GM23338 (cell line): ENCODE measurements around the gene COL25A1. TPM values are rescaled to one million over a fixed set of nuclear protein-coding genes. Genes with fewer than 3 reads are reported as not detected.

ENCODE experiments used
- ATAC-seq: fragments of 200-7000 bp; cut with Tn5 transposase; 3 replicates; pipeline ENCODE4 v1.9.1; 2020
- DNase-seq: peaks from one replicate; pipeline ENCODE4 v3.0.0-alpha.2; 2015; ENCODE audit warnings: low spot score
- H2AFZ ChIP-seq: fragments of 200-600 bp; sonication (generic); 2 replicates; pipeline ENCODE4 v1.8.0; 2016; ENCODE audit warnings: antibody characterized with exemption, mild to moderate bottlenecking, moderate library complexity
- H3F3A ChIP-seq: fragments of 200-600 bp; sonication (generic); replicated peaks from 2 replicates; pipeline ENCODE4 v1.8.0; 2017; ENCODE audit warnings: antibody characterized with exemption, mixed run types, low read depth
- H3K27ac ChIP-seq: fragments of 200-600 bp; sonication (generic); 2 replicates; pipeline ENCODE4 v1.6.1; 2016; ENCODE audit warnings: low read depth
- H3K27me3 ChIP-seq: fragments of 200-600 bp; sonication (generic); 2 replicates; pipeline ENCODE4 v1.8.0; 2016; ENCODE audit warnings: mild to moderate bottlenecking, mixed run types, moderate library complexity; ENCODE audit not compliant: insufficient read depth
- H3K36me3 ChIP-seq: fragments of 200-600 bp; sonication (generic); 2 replicates; pipeline ENCODE4 v1.8.0; 2016; ENCODE audit warnings: mild to moderate bottlenecking; ENCODE audit not compliant: insufficient read depth
- H3K4me1 ChIP-seq: fragments of 200-600 bp; sonication (generic); 2 replicates; pipeline ENCODE4 v1.8.0; 2016; ENCODE audit warnings: mild to moderate bottlenecking, moderate library complexity; ENCODE audit not compliant: insufficient read depth
- H3K4me2 ChIP-seq: fragments of 200-600 bp; sonication (generic); 2 replicates; pipeline ENCODE4 v1.7.1; 2017; ENCODE audit warnings: mixed run types
- H3K4me3 ChIP-seq: fragments of 200-600 bp; sonication (generic); 2 replicates; pipeline ENCODE4 v1.6.1; 2016; ENCODE audit warnings: mixed run types
- H3K79me2 ChIP-seq: fragments of 200-600 bp; sonication (generic); replicated peaks from 2 replicates; pipeline ENCODE4 v1.8.0; 2017; ENCODE audit warnings: mild to moderate bottlenecking; ENCODE audit not compliant: insufficient read depth
- H3K9me2 ChIP-seq: fragments of 200-600 bp; sonication (generic); 2 replicates; pipeline ENCODE4 v1.8.0; 2017; ENCODE audit not compliant: insufficient read depth
- H4K20me1 ChIP-seq: fragments of 200-600 bp; sonication (generic); replicated peaks from 2 replicates; pipeline ENCODE4 v1.8.0; 2017; ENCODE audit warnings: mild to moderate bottlenecking; ENCODE audit not compliant: insufficient read depth
- H3K27ac Mint-ChIP-seq: 2 replicates; pipeline ENCODE4 v1.8.0; 2020; ENCODE audit warnings: inconsistent platforms, mild to moderate bottlenecking, moderate library complexity, mixed read lengths
- H3K27me3 Mint-ChIP-seq: 3 replicates; pipeline ENCODE4 v1.8.0; 2022; ENCODE audit warnings: low read depth, mild to moderate bottlenecking, moderate library complexity, mixed read lengths, inconsistent platforms; ENCODE audit not compliant: insufficient read depth, poor library complexity
- H3K36me3 Mint-ChIP-seq: 3 replicates; pipeline ENCODE4 v1.8.0; 2021; ENCODE audit warnings: low read depth, mild to moderate bottlenecking, inconsistent platforms, moderate library complexity, mixed read lengths
- H3K4me1 Mint-ChIP-seq: 3 replicates; pipeline ENCODE4 v1.8.0; 2020; ENCODE audit warnings: mild to moderate bottlenecking, inconsistent platforms, mixed read lengths
- H3K4me3 Mint-ChIP-seq: 3 replicates; pipeline ENCODE4 v1.8.0; 2021; ENCODE audit warnings: moderate library complexity, mild to moderate bottlenecking, inconsistent platforms, mixed read lengths
- H3K9me3 Mint-ChIP-seq: 3 replicates; pipeline ENCODE4 v1.8.0; 2020; ENCODE audit warnings: moderate library complexity, mild to moderate bottlenecking, inconsistent platforms, mixed read lengths
- CREB1 ChIP-seq: fragments of 250-450 bp; sonication (Bioruptor Pico); IDR thresholded peaks from 2 replicates; pipeline ENCODE4 v1.5.0; 2020; ENCODE audit warnings: low read depth, mild to moderate bottlenecking, moderate library complexity
- CTCF ChIP-seq, 2 experiments: fragments of 200-600 bp in 1 of 2; sonication (generic) in 1 of 2; conservative IDR thresholded peaks; 2 replicates each; pipeline versions ENCODE4 v1.5.1 to v1.6.1; 2016 to 2017; ENCODE audit warnings: antibody characterized with exemption in 2 of 2, low read depth in 2 of 2, mild to moderate bottlenecking in 2 of 2, moderate library complexity in 1 of 2
- ETS1 ChIP-seq: IDR thresholded peaks from 2 replicates; pipeline ENCODE4 v1.6.1; 2016; ENCODE audit warnings: antibody characterized with exemption
- EZH2 ChIP-seq: fragments of 200-600 bp; sonication (generic); IDR thresholded peaks from one replicate; pipeline ENCODE4 v1.8.0; 2017; ENCODE audit warnings: antibody characterized with exemption, mild to moderate bottlenecking, low read depth; ENCODE audit not compliant: unreplicated experiment
- EZH2phosphoT487 ChIP-seq: fragments of 200-600 bp; sonication (generic); IDR thresholded peaks from one replicate; pipeline ENCODE4 v1.8.1; 2018; ENCODE audit warnings: antibody characterized with exemption; ENCODE audit not compliant: unreplicated experiment
- JUNB ChIP-seq: IDR thresholded peaks from one replicate; pipeline ENCODE4 v1.6.1; 2016; ENCODE audit warnings: antibody characterized with exemption; ENCODE audit not compliant: unreplicated experiment
- NANOG ChIP-seq: IDR thresholded peaks from 2 replicates; pipeline ENCODE4 v1.6.1; 2016; ENCODE audit warnings: antibody characterized with exemption, borderline replicate concordance
- POLR2AphosphoS5 ChIP-seq: IDR thresholded peaks from 2 replicates; pipeline ENCODE4 v1.6.1; 2016; ENCODE audit warnings: antibody characterized with exemption, low read depth
- REST ChIP-seq: IDR thresholded peaks from one replicate; pipeline ENCODE4 v1.6.1; 2018; ENCODE audit warnings: antibody characterized with exemption; ENCODE audit not compliant: unreplicated experiment
- STAT1 ChIP-seq: IDR thresholded peaks from one replicate; pipeline ENCODE4 v1.6.1; 2016; ENCODE audit warnings: antibody characterized with exemption; ENCODE audit not compliant: unreplicated experiment
- ZNF114 ChIP-seq: fragments of 250-450 bp; sonication (Bioruptor Pico); IDR thresholded peaks from 2 replicates; pipeline ENCODE4 v1.5.0; 2020; ENCODE audit warnings: mild to moderate bottlenecking, moderate library complexity
- ZNF331 ChIP-seq: fragments of 250-450 bp; sonication (Bioruptor Pico); IDR thresholded peaks from 2 replicates; pipeline ENCODE4 v1.5.0; 2020; ENCODE audit warnings: low read depth, mild to moderate bottlenecking, moderate library complexity
- ZNF462 ChIP-seq: fragments of 250-450 bp; sonication (Bioruptor Pico); IDR thresholded peaks from 2 replicates; pipeline ENCODE4 v1.5.0; 2020; ENCODE audit warnings: mild to moderate bottlenecking, moderate library complexity
- polyA plus RNA-seq: library from polyadenylated mRNA; unstranded; fragments of >200 nt; fragmentation: Nextera tagmentation; extraction: Ambion mirVana; gene quantifications from 2 replicates; pipeline ENCODE4 v1.2.1, GENCODE V29; 2016
- total RNA-seq: library from RNA; depleted of rRNA; stranded (reverse); fragments of >200 nt; shearing (Covaris generic); gene quantifications from 2 replicates; pipeline ENCODE4 v1.2.3, GENCODE V29; 2014

Gene COL25A1
- total and polyA plus RNA-seq, 2 experiments from 2014 or later = 3.9 to 5.6 TPM

GRCh38 chr4:108795733-108796132 is 506.7 kb downstream of the COL25A1 start:
- Mint-ChIP-seq H3K4me3 (no peak overlapping the region), H3K27me3 (no peaks in the 10 kb centered on the region), H3K27ac (no peak overlapping the region), H3K9me3 (no peaks in the 10 kb centered on the region), H3K36me3 (no peaks in the 10 kb centered on the region), H3K4me1 (no peaks in the 10 kb centered on the region)
- Histone ChIP-seq H3K9me2 (no peaks in the 10 kb centered on the region), H4K20me1 (no peaks in the 10 kb centered on the region), H3K4me1 (no peaks in the 10 kb centered on the region), H2AFZ (no peak overlapping the region), H3F3A (no peaks in the 10 kb centered on the region), H3K79me2 (no peaks in the 10 kb centered on the region), H3K27ac (no peak overlapping the region), H3K36me3 (no peaks in the 10 kb centered on the region), H3K4me3 (no peak overlapping the region), H3K4me2 (no peak overlapping the region), H3K27me3 (no peaks in the 10 kb centered on the region)
- DNase-seq = no peak
- no peak for ATAC-seq
- TF ChIP-seq ZNF114 (CRISPR knock-in tag) = no peak
- TF ChIP-seq STAT1 = no peak
- TF ChIP-seq ETS1 = no peak
- no peak for TF ChIP-seq ZNF331 (CRISPR knock-in tag)
- TF ChIP-seq NANOG = no peak
- TF ChIP-seq EZH2phosphoT487 = no peak
- no peak for TF ChIP-seq EZH2
- TF ChIP-seq JUNB = no peak
- TF ChIP-seq ZNF462 (CRISPR knock-in tag) = no peak
- TF ChIP-seq CTCF (conservative IDR thresholded peaks at IDR 0.05; ENCODE audit: low read depth in 2 of 2) = no peak
- TF ChIP-seq POLR2AphosphoS5 = no peak
- TF ChIP-seq REST = no peak
- TF ChIP-seq CREB1 (CRISPR knock-in tag) = no peak
